Transverse colon (tissue), 4 donors: ENCODE data around the gene GCN1. TPM values are rescaled to one million over a fixed set of nuclear protein-coding genes. Genes with fewer than 3 reads are reported as not detected.

Experiments
- DNase-seq: peaks from one replicate; pipeline ENCODE4 v3.0.0-alpha.2; 2019
- H3K27ac ChIP-seq, 4 donors: fragments of 200-600 bp; sonication (generic); 2 replicates each; pipeline ENCODE4 v1.5.1; 2016 to 2018; ENCODE audit warnings: inconsistent platforms in 4 of 4
- H3K27me3 ChIP-seq: fragments of 200-600 bp; sonication (generic); 2 replicates; pipeline ENCODE4 v1.5.1; 2017; ENCODE audit warnings: inconsistent platforms
- H3K36me3 ChIP-seq, 4 donors: fragments of 200-600 bp; sonication (generic); 2 replicates each; pipeline ENCODE4 v1.5.1; 2017 to 2019; ENCODE audit warnings: inconsistent platforms in 4 of 4
- H3K4me1 ChIP-seq, 4 donors: fragments of 200-600 bp; sonication (generic); 2 replicates each; pipeline ENCODE4 v1.5.1; 2017 to 2020; ENCODE audit warnings: inconsistent platforms in 4 of 4
- H3K4me3 ChIP-seq, 4 donors: fragments of 200-600 bp; sonication (generic); 1 replicate in 1 of 4; 2 replicates in 3 of 4; pipeline versions ENCODE4 v1.5.1 to v1.6.1; 2017 to 2019; ENCODE audit warnings: inconsistent platforms in 4 of 4
- H3K9me3 ChIP-seq, 2 donors: fragments of 200-600 bp; sonication (generic); 2 replicates each; pipeline ENCODE4 v1.5.1; 2017 to 2019; ENCODE audit warnings: inconsistent platforms in 2 of 2
- EP300 ChIP-seq: sonication (generic); formaldehyde crosslinking; IDR thresholded peaks from one replicate; pipeline ENCODE4 v1.6.1; 2017; ENCODE audit warnings: antibody characterized with exemption, low read depth
- POLR2A ChIP-seq: fragments of 450-650 bp; IDR thresholded peaks from one replicate; pipeline ENCODE4 v1.6.1; 2016; ENCODE audit warnings: antibody characterized with exemption, mild to moderate bottlenecking, moderate library complexity
- POLR2AphosphoS5 ChIP-seq, 3 donors: sonication (generic); formaldehyde crosslinking; IDR thresholded peaks; one replicate each; pipeline ENCODE4 v1.6.1; 2016; ENCODE audit warnings: antibody characterized with exemption in 3 of 3
- WGBS, 2 donors: methylation state at CpG; one replicate each; pipeline ENCODE4 v1.1.5; 2018; ENCODE audit warnings: low coverage in 1 of 2; 5-methylcytosine and 5-hydroxymethylcytosine counted together
- in situ Hi-C, 4 donors: fragments of 200-750 bp; cut with MboI; loops; one replicate each; pipeline versions ENCODE4 v1.15.0 to v1.15.1; 2017; ENCODE audit warnings: low sequenced_read_pairs in 3 of 4, low pct_ligation_motif_present in 1 of 4, low pct_unique_long_range_greater_than_20kb in 1 of 4
- intact Hi-C: fragments of 100-400 bp; cut with DNase I; formaldehyde crosslinking; loops from one replicate; pipeline ENCODE4 v1.15.1; 2023; ENCODE audit warnings: low total_unique reads
- total RNA-seq, 4 donors: library from RNA; depleted of rRNA; stranded (reverse); fragments of >200 nt; gene quantifications; one replicate each; pipeline ENCODE4 v1.1.0, GENCODE V29; 2016
- TF ChIP-seq, protein P1 (sequence below), 5 experiments: fragments of 200-600 bp in 3 of 5; fragments of 450-650 bp in 2 of 5; sonication (generic) in 3 of 5; IDR thresholded peaks; 1 replicate in 2 of 5; 2 replicates in 3 of 5; pipeline ENCODE4 v1.5.1; 2016 to 2017; ENCODE audit warnings: antibody characterized with exemption in 5 of 5, inconsistent platforms in 3 of 5, mild to moderate bottlenecking in 2 of 5, moderate library complexity in 1 of 5

GCN1 gene
- total RNA-seq, 4 donors from 2014 or later: 70.0 to 141 (median 107) TPM

DNA sequence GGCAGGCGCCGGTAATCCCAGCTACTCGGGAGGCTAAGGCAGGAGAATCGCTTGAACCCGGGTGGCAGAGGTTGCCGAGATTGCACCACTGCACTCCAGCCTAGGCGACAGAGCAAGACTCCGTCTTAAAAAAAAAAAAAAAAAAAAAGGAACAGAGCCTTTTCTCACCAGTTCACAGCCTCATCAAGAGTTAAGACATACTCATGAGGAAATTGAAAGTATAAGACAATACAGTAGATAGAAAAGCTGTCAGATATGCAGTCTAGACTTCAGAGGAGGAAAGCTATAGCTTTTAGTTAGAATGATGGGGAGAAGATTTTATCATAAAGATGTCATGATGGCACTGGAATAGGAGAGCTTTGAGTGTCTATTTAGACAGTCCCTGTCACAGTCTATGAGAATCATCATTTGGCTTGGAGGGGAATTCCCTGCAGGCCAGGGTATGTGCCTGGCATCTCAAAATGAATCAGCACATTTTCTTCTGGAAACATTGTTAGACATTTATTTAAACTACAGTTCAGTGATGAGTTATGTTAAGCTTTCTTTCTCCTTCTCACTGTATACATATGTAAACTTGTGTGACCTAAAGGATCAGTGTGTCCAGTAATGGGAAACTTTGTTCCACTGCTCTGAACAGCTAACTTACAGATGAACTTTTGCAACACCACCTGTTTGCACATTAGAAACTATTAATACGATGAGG, 75.1 kb downstream of the GCN1 start:
- TF ChIP-seq, protein P1, sequence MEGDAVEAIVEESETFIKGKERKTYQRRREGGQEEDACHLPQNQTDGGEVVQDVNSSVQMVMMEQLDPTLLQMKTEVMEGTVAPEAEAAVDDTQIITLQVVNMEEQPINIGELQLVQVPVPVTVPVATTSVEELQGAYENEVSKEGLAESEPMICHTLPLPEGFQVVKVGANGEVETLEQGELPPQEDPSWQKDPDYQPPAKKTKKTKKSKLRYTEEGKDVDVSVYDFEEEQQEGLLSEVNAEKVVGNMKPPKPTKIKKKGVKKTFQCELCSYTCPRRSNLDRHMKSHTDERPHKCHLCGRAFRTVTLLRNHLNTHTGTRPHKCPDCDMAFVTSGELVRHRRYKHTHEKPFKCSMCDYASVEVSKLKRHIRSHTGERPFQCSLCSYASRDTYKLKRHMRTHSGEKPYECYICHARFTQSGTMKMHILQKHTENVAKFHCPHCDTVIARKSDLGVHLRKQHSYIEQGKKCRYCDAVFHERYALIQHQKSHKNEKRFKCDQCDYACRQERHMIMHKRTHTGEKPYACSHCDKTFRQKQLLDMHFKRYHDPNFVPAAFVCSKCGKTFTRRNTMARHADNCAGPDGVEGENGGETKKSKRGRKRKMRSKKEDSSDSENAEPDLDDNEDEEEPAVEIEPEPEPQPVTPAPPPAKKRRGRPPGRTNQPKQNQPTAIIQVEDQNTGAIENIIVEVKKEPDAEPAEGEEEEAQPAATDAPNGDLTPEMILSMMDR (IDR thresholded peaks at IDR 0.05): no peak
- no peak for TF ChIP-seq POLR2A
- no peak for TF ChIP-seq EP300
- no peak for TF ChIP-seq POLR2AphosphoS5 (IDR thresholded peaks at IDR 0.05)
- no peaks in the 10 kb centered on the region for H3K36me3 ChIP-seq
- intact Hi-C loops: no loop called here
- in situ Hi-C loops: no loop called here
- no peaks in the 10 kb centered on the region for H3K9me3 ChIP-seq
- peak overlapping the region; percentile 27 to 98 (median 96) for H3K27ac ChIP-seq
- H3K4me1 ChIP-seq: peaks cover 27 to 41% (median 31%) of the 10 kb centered on the region in 4 donors
- H3K4me3 ChIP-seq: no peak overlapping the region
- 63 to 78% methylated on average over 9 of the region's 9 CpGs for WGBS, 2 donors
- H3K27me3 ChIP-seq: no peaks in the 10 kb centered on the region
- no peak for DNase-seq

DNA sequence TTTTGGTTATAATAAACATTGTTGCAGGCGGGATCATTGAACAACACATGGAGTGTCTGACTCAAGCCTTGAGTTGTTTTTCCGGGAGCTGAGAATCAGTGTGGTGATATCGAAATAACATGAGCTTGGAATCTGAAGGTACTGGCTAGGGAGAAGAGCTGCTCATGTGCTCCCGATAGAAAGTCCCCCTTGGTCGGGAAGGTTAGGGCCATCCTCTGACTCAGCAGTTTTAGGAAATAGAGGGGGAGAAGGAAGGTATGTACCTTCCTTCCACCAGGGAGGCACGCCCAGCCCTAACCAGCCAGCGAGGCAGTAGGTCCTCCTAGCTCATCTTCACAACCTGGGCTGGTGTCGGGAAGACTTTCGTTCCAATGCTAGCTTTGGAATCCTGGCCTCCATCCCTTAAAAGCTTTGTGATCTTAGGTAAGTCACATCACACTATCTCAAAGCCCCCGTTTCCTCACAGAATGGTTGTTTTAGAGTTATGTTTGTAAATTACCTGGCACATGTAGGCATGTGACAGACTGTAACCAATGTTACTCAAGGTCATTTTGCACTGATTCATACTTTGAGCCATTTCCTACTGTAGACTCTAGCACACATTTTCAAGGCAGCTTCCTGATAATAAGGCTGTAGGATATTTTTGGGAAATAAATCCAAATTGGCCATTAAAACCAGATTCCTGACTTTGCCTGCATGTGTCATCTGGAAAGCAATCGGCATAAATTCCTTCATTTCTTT, 76.0 kb downstream of the GCN1 start:
- intact Hi-C loops: no loop called here
- Histone ChIP-seq H3K4me3 (peak overlapping the region in 1 of 4 donors; percentile 94), H3K36me3 (no peaks in the 10 kb centered on the region), H3K27ac (peak overlapping the region; percentile 96 to 99 (median 97)), H3K27me3 (no peaks in the 10 kb centered on the region), H3K9me3 (no peaks in the 10 kb centered on the region), H3K4me1 (peaks cover 28 to 46% (median 31%) of the 10 kb centered on the region in 4 donors)
- in situ Hi-C loops: no loop called here
- TF ChIP-seq POLR2A (no peak), EP300 (no peak), POLR2AphosphoS5 (IDR thresholded peaks at IDR 0.05) (no peak)
- TF ChIP-seq, protein P1 (IDR thresholded peaks at IDR 0.05): no peak
- 65 to 71% methylated on average over 5 to 11 of the region's 11 CpGs for WGBS, 2 donors
- DNase-seq: no peak

DNA sequence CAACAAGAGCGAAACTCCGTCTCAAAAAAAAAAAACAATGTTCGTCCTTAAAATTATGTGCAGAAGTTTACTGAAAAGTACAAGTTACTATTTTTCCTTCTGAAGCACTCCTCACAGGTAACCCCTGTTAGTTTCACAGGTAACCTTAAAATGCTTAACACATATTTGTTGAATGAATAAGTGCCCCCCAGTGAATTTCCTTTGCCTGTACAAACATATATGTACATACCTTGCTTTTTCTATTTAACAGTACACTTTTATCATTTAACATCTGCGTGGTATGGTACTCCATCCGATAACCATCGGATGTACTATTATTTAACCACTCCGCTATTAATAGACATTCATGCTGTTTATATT, 76.6 kb downstream of the GCN1 start:
- intact Hi-C loops: no loop called here
- no peak for DNase-seq
- Histone ChIP-seq H3K27me3 (no peaks in the 10 kb centered on the region), H3K4me1 (peaks cover 28 to 46% (median 31%) of the 10 kb centered on the region in 4 donors), H3K4me3 (peak overlapping the region in 3 of 4 donors; percentile 77 to 94 (median 80)), H3K36me3 (no peaks in the 10 kb centered on the region), H3K9me3 (no peaks in the 10 kb centered on the region), H3K27ac (peak overlapping the region; percentile 96 to 99 (median 97))
- in situ Hi-C loops: no loop called here
- TF ChIP-seq, protein P1 (IDR thresholded peaks at IDR 0.05): no peak
- TF ChIP-seq POLR2AphosphoS5 (IDR thresholded peaks at IDR 0.05): no peak
- no peak for TF ChIP-seq POLR2A
- TF ChIP-seq EP300: no peak
- WGBS, 2 donors: 35 to 48% methylated on average over 7 of the region's 7 CpGs

DNA sequence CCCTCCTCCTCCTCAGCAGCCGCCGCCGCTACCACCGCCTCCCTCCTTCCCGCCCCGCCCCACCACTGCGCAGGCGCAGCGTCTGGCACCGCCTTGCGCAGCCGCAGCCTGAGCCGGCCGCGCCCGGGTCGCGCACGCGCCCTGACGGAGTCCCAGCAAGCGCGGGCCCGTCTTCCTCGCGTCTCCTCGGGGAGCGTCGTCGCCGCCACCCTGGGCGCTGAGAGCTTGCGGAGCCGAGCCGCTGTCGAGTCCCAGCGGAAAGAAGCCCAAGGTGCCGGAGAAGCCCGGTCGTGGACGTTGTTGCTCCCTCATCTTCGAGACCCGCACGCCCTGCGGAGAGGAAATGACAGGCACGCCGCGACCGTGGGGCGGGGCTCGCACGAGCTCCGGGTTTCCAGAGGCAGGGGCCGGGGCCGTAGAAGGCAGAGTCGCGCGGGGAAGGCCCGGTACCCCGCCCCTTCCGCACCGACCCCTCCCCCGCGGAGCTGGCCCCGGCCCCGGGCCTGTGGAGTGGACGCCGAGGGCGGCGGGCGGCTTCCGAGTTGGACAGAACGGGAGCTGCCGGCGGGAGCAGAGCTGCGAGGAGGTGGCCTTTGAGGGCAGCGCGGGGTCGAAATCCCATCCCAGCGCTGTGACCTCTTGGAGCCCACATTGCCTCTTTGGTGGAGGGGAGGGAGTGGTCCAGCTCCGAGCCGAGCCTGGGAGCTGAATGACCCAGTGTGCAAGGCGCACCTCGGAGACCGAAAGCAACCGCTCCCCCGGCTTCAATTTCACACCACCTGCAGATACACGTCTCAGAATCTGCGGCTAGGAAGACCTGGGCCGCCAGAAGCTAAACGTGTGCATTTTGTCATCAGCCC, 77.5 kb downstream of the GCN1 start:
- intact Hi-C loops: no loop called here
- Histone ChIP-seq H3K27ac (peak overlapping the region; percentile 96 to 99 (median 97)), H3K4me1 (peaks cover 28 to 54% (median 33%) of the 10 kb centered on the region in 4 donors), H3K27me3 (no peaks in the 10 kb centered on the region), H3K9me3 (no peaks in the 10 kb centered on the region), H3K36me3 (no peaks in the 10 kb centered on the region), H3K4me3 (peak overlapping the region; percentile 77 to 94 (median 87))
- DNase-seq: peak; percentile 97
- peak; percentile 80 for TF ChIP-seq POLR2A
- TF ChIP-seq POLR2AphosphoS5 (IDR thresholded peaks at IDR 0.05): peak; percentile 76 to 90 (median 84)
- TF ChIP-seq EP300: no peak
- TF ChIP-seq, protein P1 (IDR thresholded peaks at IDR 0.05): peak in 1 of 5 experiments; percentile 19
- in situ Hi-C loops: no loop called here
- WGBS, 2 donors: 0% methylated on average over 65 of the region's 91 CpGs; no CpG with 5 or more reads in 1 of the 2 donors
